ENCODE measurements around the gene PFDN4.

Gene PFDN4

DNA sequence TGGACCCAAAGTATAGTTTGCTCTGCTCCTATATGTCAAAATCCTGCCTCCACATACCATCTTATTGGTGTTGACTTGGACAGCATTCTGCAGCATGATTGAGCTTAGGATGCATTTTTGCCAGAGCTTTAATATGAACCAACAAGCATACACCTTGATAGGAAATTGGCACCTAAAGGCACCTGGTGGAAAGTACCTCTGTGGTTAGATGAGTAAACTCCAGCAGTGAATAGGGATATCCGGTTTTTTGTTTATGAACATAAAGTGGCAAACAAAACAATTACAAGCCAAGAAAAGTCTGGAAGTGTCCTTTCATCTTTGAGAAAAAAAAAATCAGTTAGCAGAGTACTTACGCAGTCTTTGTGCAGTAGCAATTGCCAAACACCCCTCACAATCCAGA is 27.9 kb upstream of the PFDN4 start:
- no peak overlapping the region for H2AFZ ChIP-seq (ENCODE audit: low read depth, low read length)
- no peak overlapping the region for H3K14ac ChIP-seq (ENCODE audit: low read length in 2 of 2)
- no peaks in the 10 kb centered on the region for H3K9me3 ChIP-seq (ENCODE audit: control insufficient read depth, low read length)
- no peak overlapping the region for H4K8ac ChIP-seq (ENCODE audit: low read length)
- no peak overlapping the region for H3K23ac ChIP-seq (ENCODE audit: low read length in 2 of 2)
- H2BK12ac ChIP-seq (ENCODE audit: low read length in 2 of 2), result no peak overlapping the region
- H2BK15ac ChIP-seq (ENCODE audit: low read depth, poor library complexity, severe bottlenecking), result no peak overlapping the region
- H2BK5ac ChIP-seq (ENCODE audit: low read depth, low read length, poor library complexity, severe bottlenecking), result no peak overlapping the region
- no peaks in the 10 kb centered on the region for H3K36me3 ChIP-seq (ENCODE audit: control insufficient read depth in 1 of 2, insufficient read depth in 2 of 2, low read depth in 1 of 2, low read length in 2 of 2)
- no peaks in the 10 kb centered on the region for H3K79me1 ChIP-seq (replicated peaks; ENCODE audit: low read length, poor library complexity, severe bottlenecking)
- no peak overlapping the region for H3K4me3 ChIP-seq (ENCODE audit: insufficient read depth in 1 of 2, low read depth in 1 of 2, low read length in 2 of 2)
- H3K27me3 ChIP-seq (ENCODE audit: control insufficient read depth in 1 of 2, insufficient read depth in 1 of 2, low read length in 2 of 2), result peaks cover 22 to 37% of the 10 kb centered on the region in 2 experiments
- 83% methylated on average over 1 of the region's 2 CpGs for WGBS
- H3K4ac ChIP-seq (ENCODE audit: low read depth in 1 of 2, low read length in 2 of 2), result no peak overlapping the region
- H3K9ac ChIP-seq (ENCODE audit: low read length), result no peak overlapping the region
- no peak overlapping the region for H2BK120ac ChIP-seq (ENCODE audit: low read depth, low read length)
- no peak overlapping the region for H4K91ac ChIP-seq (ENCODE audit: low read length)
- no peak for DNase-seq
- H3K4me1 ChIP-seq (ENCODE audit: control insufficient read depth, insufficient read depth, low read depth, low read length), result no peaks in the 10 kb centered on the region
- no peak overlapping the region for H2AK5ac ChIP-seq (ENCODE audit: low read length, severe bottlenecking)
- H3K18ac ChIP-seq (ENCODE audit: low read depth in 1 of 2, low read length in 2 of 2), result no peak overlapping the region
- H3K4me2 ChIP-seq (ENCODE audit: low read length, poor library complexity, severe bottlenecking), result no peak overlapping the region
- no peak overlapping the region for H3K27ac ChIP-seq (ENCODE audit: low read length, poor library complexity, severe bottlenecking)

- no peak overlapping the region for H3K4me2 ChIP-seq (ENCODE audit: low read length, poor library complexity, severe bottlenecking)
- no peak overlapping the region for H2BK5ac ChIP-seq (ENCODE audit: low read depth, low read length, poor library complexity, severe bottlenecking)
- H3K9ac ChIP-seq (ENCODE audit: low read length), result no peak overlapping the region
- no peak overlapping the region for H4K91ac ChIP-seq (ENCODE audit: low read length)
- H2AK5ac ChIP-seq (ENCODE audit: low read length, severe bottlenecking), result no peak overlapping the region
- H3K79me1 ChIP-seq (replicated peaks; ENCODE audit: low read length, poor library complexity, severe bottlenecking), result no peaks in the 10 kb centered on the region
- H3K4ac ChIP-seq (ENCODE audit: low read depth in 1 of 2, low read length in 2 of 2), result no peak overlapping the region
- no peak overlapping the region for H3K18ac ChIP-seq (ENCODE audit: low read depth in 1 of 2, low read length in 2 of 2)
- no peak for DNase-seq
- no peak overlapping the region for H2BK15ac ChIP-seq (ENCODE audit: low read depth, poor library complexity, severe bottlenecking)
- H3K9me3 ChIP-seq (ENCODE audit: control insufficient read depth, low read length), result no peaks in the 10 kb centered on the region
- H4K8ac ChIP-seq (ENCODE audit: low read length), result no peak overlapping the region
- H3K4me3 ChIP-seq (ENCODE audit: insufficient read depth in 1 of 2, low read depth in 1 of 2, low read length in 2 of 2), result no peak overlapping the region
- H2BK12ac ChIP-seq (ENCODE audit: low read length in 2 of 2), result no peak overlapping the region
- H2AFZ ChIP-seq (ENCODE audit: low read depth, low read length), result no peak overlapping the region
- WGBS, result no CpG with 5 or more reads among the region's 1 CpG
- H3K4me1 ChIP-seq (ENCODE audit: control insufficient read depth, insufficient read depth, low read depth, low read length), result no peaks in the 10 kb centered on the region
- peaks cover 30 to 42% of the 10 kb centered on the region in 2 experiments for H3K27me3 ChIP-seq (ENCODE audit: control insufficient read depth in 1 of 2, insufficient read depth in 1 of 2, low read length in 2 of 2)
- no peak overlapping the region for H2BK120ac ChIP-seq (ENCODE audit: low read depth, low read length)
- H3K27ac ChIP-seq (ENCODE audit: low read length, poor library complexity, severe bottlenecking), result no peak overlapping the region
- no peaks in the 10 kb centered on the region for H3K36me3 ChIP-seq (ENCODE audit: control insufficient read depth in 1 of 2, insufficient read depth in 2 of 2, low read depth in 1 of 2, low read length in 2 of 2)
- no peak overlapping the region for H3K14ac ChIP-seq (ENCODE audit: low read length in 2 of 2)
- no peak overlapping the region for H3K23ac ChIP-seq (ENCODE audit: low read length in 2 of 2)
These were observed 27.0 kb upstream of the PFDN4 start for GRCh38 chr20:54180931-54181330.

GRCh38 chr20:54184071-54184470 is 23.8 kb upstream of the PFDN4 start:
- Histone ChIP-seq H2BK15ac (ENCODE audit: low read depth, poor library complexity, severe bottlenecking) (no peak overlapping the region), H2BK5ac (ENCODE audit: low read depth, low read length, poor library complexity, severe bottlenecking) (no peak overlapping the region), H3K79me1 (replicated peaks; ENCODE audit: low read length, poor library complexity, severe bottlenecking) (no peaks in the 10 kb centered on the region), H2BK120ac (ENCODE audit: low read depth, low read length) (no peak overlapping the region), H3K14ac (ENCODE audit: low read length in 2 of 2) (no peak overlapping the region), H3K27ac (ENCODE audit: low read length, poor library complexity, severe bottlenecking) (no peak overlapping the region), H3K9ac (ENCODE audit: low read length) (no peak overlapping the region), H3K4me2 (ENCODE audit: low read length, poor library complexity, severe bottlenecking) (no peak overlapping the region), H4K91ac (ENCODE audit: low read length) (no peak overlapping the region), H3K4me1 (ENCODE audit: control insufficient read depth, insufficient read depth, low read depth, low read length) (no peaks in the 10 kb centered on the region), H3K18ac (ENCODE audit: low read depth in 1 of 2, low read length in 2 of 2) (no peak overlapping the region), H3K9me3 (ENCODE audit: control insufficient read depth, low read length) (no peaks in the 10 kb centered on the region), H3K27me3 (ENCODE audit: control insufficient read depth in 1 of 2, insufficient read depth in 1 of 2, low read length in 2 of 2) (peaks cover 31 to 50% of the 10 kb centered on the region in 2 experiments), H3K4ac (ENCODE audit: low read depth in 1 of 2, low read length in 2 of 2) (no peak overlapping the region), H3K23ac (ENCODE audit: low read length in 2 of 2) (no peak overlapping the region), H2AK5ac (ENCODE audit: low read length, severe bottlenecking) (no peak overlapping the region), H2BK12ac (ENCODE audit: low read length in 2 of 2) (no peak overlapping the region), H3K4me3 (ENCODE audit: insufficient read depth in 1 of 2, low read depth in 1 of 2, low read length in 2 of 2) (no peak overlapping the region), H4K8ac (ENCODE audit: low read length) (no peak overlapping the region), H3K36me3 (ENCODE audit: control insufficient read depth in 1 of 2, insufficient read depth in 2 of 2, low read depth in 1 of 2, low read length in 2 of 2) (no peaks in the 10 kb centered on the region), H2AFZ (ENCODE audit: low read depth, low read length) (no peak overlapping the region)
- no peak for DNase-seq
- 67% methylated on average over 2 of the region's 3 CpGs for WGBS

GRCh38 chr20:54184904-54185626 is 22.8 kb upstream of the PFDN4 start:
- H3K9me3 ChIP-seq (ENCODE audit: control insufficient read depth, low read length), result no peaks in the 10 kb centered on the region
- no peak overlapping the region for H3K9ac ChIP-seq (ENCODE audit: low read length)
- H3K27me3 ChIP-seq (ENCODE audit: control insufficient read depth in 1 of 2, insufficient read depth in 1 of 2, low read length in 2 of 2), result peaks cover 29 to 50% of the 10 kb centered on the region in 2 experiments
- H4K91ac ChIP-seq (ENCODE audit: low read length), result no peak overlapping the region
- DNase-seq, result no peak
- no peaks in the 10 kb centered on the region for H3K36me3 ChIP-seq (ENCODE audit: control insufficient read depth in 1 of 2, insufficient read depth in 2 of 2, low read depth in 1 of 2, low read length in 2 of 2)
- no peak overlapping the region for H3K4ac ChIP-seq (ENCODE audit: low read depth in 1 of 2, low read length in 2 of 2)
- H2BK120ac ChIP-seq (ENCODE audit: low read depth, low read length), result no peak overlapping the region
- H3K4me2 ChIP-seq (ENCODE audit: low read length, poor library complexity, severe bottlenecking), result no peak overlapping the region
- no peak overlapping the region for H3K4me3 ChIP-seq (ENCODE audit: insufficient read depth in 1 of 2, low read depth in 1 of 2, low read length in 2 of 2)
- H2AFZ ChIP-seq (ENCODE audit: low read depth, low read length), result no peak overlapping the region
- H2BK5ac ChIP-seq (ENCODE audit: low read depth, low read length, poor library complexity, severe bottlenecking), result no peak overlapping the region
- no peak overlapping the region for H3K14ac ChIP-seq (ENCODE audit: low read length in 2 of 2)
- WGBS, result 91% methylated on average over 10 of the region's 10 CpGs
- no peak overlapping the region for H2BK12ac ChIP-seq (ENCODE audit: low read length in 2 of 2)
- no peak overlapping the region for H3K18ac ChIP-seq (ENCODE audit: low read depth in 1 of 2, low read length in 2 of 2)
- no peaks in the 10 kb centered on the region for H3K79me1 ChIP-seq (replicated peaks; ENCODE audit: low read length, poor library complexity, severe bottlenecking)
- no peaks in the 10 kb centered on the region for H3K4me1 ChIP-seq (ENCODE audit: control insufficient read depth, insufficient read depth, low read depth, low read length)
- no peak overlapping the region for H3K23ac ChIP-seq (ENCODE audit: low read length in 2 of 2)
- no peak overlapping the region for H2BK15ac ChIP-seq (ENCODE audit: low read depth, poor library complexity, severe bottlenecking)
- H4K8ac ChIP-seq (ENCODE audit: low read length), result no peak overlapping the region
- no peak overlapping the region for H2AK5ac ChIP-seq (ENCODE audit: low read length, severe bottlenecking)
- no peak overlapping the region for H3K27ac ChIP-seq (ENCODE audit: low read length, poor library complexity, severe bottlenecking)

All from mesenchymal stem cell (in vitro differentiated cells and primary cell).